Mesenchymal stem cell (in vitro differentiated cells and primary cell): ENCODE data around the gene CUX1.

ENCODE experiments used
- DNase-seq: peaks from one replicate; pipeline ENCODE4 v3.0.0-alpha.2; 2013
- H2AFZ ChIP-seq: one replicate; pipeline ENCODE4 v1.6.1; 2013; ENCODE audit warnings: low read depth, mild to moderate bottlenecking, control low read depth, inconsistent platforms, low read length, moderate library complexity
- H2AK5ac ChIP-seq: 2 replicates; pipeline ENCODE4 v1.6.1; 2013; ENCODE audit warnings: low read length, moderate library complexity, mild to moderate bottlenecking, inconsistent platforms; ENCODE audit not compliant: severe bottlenecking
- H2BK120ac ChIP-seq: one replicate; pipeline ENCODE4 v1.6.1; 2013; ENCODE audit warnings: low read depth, mild to moderate bottlenecking, inconsistent platforms, low read length, moderate library complexity
- H2BK12ac ChIP-seq, 2 experiments: one replicate each; pipeline ENCODE4 v1.6.1; 2013; ENCODE audit warnings: inconsistent platforms in 2 of 2, low read length in 2 of 2, mild to moderate bottlenecking in 2 of 2, moderate library complexity in 2 of 2, control low read depth in 1 of 2
- H2BK15ac ChIP-seq: one replicate; pipeline ENCODE4 v1.6.1; 2013; ENCODE audit warnings: mild to moderate bottlenecking, low read depth, inconsistent platforms; ENCODE audit not compliant: poor library complexity, severe bottlenecking
- H2BK5ac ChIP-seq: 2 replicates; pipeline ENCODE4 v1.6.1; 2013; ENCODE audit warnings: low read depth, mild to moderate bottlenecking, low read length, control low read depth, inconsistent platforms; ENCODE audit not compliant: poor library complexity, severe bottlenecking
- H3K14ac ChIP-seq, 2 experiments: one replicate each; pipeline ENCODE4 v1.6.1; 2013; ENCODE audit warnings: inconsistent platforms in 2 of 2, low read length in 2 of 2, control low read depth in 1 of 2, mild to moderate bottlenecking in 1 of 2, moderate library complexity in 1 of 2
- H3K18ac ChIP-seq, 2 experiments: one replicate each; pipeline ENCODE4 v1.6.1; 2013; ENCODE audit warnings: inconsistent platforms in 2 of 2, low read length in 2 of 2, control low read depth in 1 of 2, low read depth in 1 of 2, mild to moderate bottlenecking in 1 of 2
- H3K23ac ChIP-seq, 2 experiments: one replicate each; pipeline ENCODE4 v1.6.1; 2013; ENCODE audit warnings: inconsistent platforms in 2 of 2, low read length in 2 of 2, mild to moderate bottlenecking in 2 of 2, moderate library complexity in 2 of 2, control low read depth in 1 of 2
- H3K27ac ChIP-seq: 2 replicates; pipeline ENCODE4 v1.5.1; 2013; ENCODE audit warnings: mild to moderate bottlenecking, moderate library complexity, low read length, control low read depth, inconsistent platforms; ENCODE audit not compliant: poor library complexity, severe bottlenecking
- H3K27me3 ChIP-seq, 2 experiments: 2 replicates each; pipeline versions ENCODE4 v1.6.1 to v1.7.0; 2013; ENCODE audit warnings: low read length in 2 of 2, mild to moderate bottlenecking in 2 of 2, moderate library complexity in 2 of 2, control low read depth in 1 of 2, inconsistent platforms in 1 of 2; ENCODE audit not compliant: control insufficient read depth in 1 of 2, insufficient read depth in 1 of 2
- H3K36me3 ChIP-seq, 2 experiments: 2 replicates each; pipeline versions ENCODE4 v1.6.1 to v1.7.0; 2013; ENCODE audit warnings: low read length in 2 of 2, control low read depth in 1 of 2, inconsistent platforms in 1 of 2, low read depth in 1 of 2, mild to moderate bottlenecking in 1 of 2; ENCODE audit not compliant: insufficient read depth in 2 of 2, control insufficient read depth in 1 of 2
- H3K4ac ChIP-seq, 2 experiments: one replicate each; pipeline ENCODE4 v1.6.1; 2013; ENCODE audit warnings: inconsistent platforms in 2 of 2, low read length in 2 of 2, mild to moderate bottlenecking in 2 of 2, moderate library complexity in 2 of 2, control low read depth in 1 of 2, low read depth in 1 of 2
- H3K4me1 ChIP-seq: 2 replicates; pipeline ENCODE4 v1.6.1; 2013; ENCODE audit warnings: low read depth, low read length, control low read depth; ENCODE audit not compliant: control insufficient read depth, insufficient read depth
- H3K4me2 ChIP-seq: 2 replicates; pipeline ENCODE4 v1.6.1; 2013; ENCODE audit warnings: low read length, mild to moderate bottlenecking, inconsistent platforms; ENCODE audit not compliant: poor library complexity, severe bottlenecking
- H3K4me3 ChIP-seq, 2 experiments: 2 replicates each; pipeline versions ENCODE4 v1.5.1 to v1.7.0; 2013; ENCODE audit warnings: low read length in 2 of 2, mild to moderate bottlenecking in 2 of 2, control low read depth in 1 of 2, low read depth in 1 of 2; ENCODE audit not compliant: insufficient read depth in 1 of 2
- H3K79me1 ChIP-seq: replicated peaks from 2 replicates; pipeline ENCODE4 v1.6.1; 2013; ENCODE audit warnings: mild to moderate bottlenecking, control low read depth, low read length, inconsistent platforms; ENCODE audit not compliant: poor library complexity, severe bottlenecking
- H3K9ac ChIP-seq: 2 replicates; pipeline ENCODE4 v1.7.0; 2013; ENCODE audit warnings: mild to moderate bottlenecking, low read length, moderate library complexity
- H3K9me3 ChIP-seq: 2 replicates; pipeline ENCODE4 v1.7.0; 2013; ENCODE audit warnings: mild to moderate bottlenecking, low read length; ENCODE audit not compliant: control insufficient read depth
- H4K8ac ChIP-seq: one replicate; pipeline ENCODE4 v1.6.1; 2013; ENCODE audit warnings: inconsistent platforms, mild to moderate bottlenecking, low read length, moderate library complexity
- H4K91ac ChIP-seq: one replicate; pipeline ENCODE4 v1.6.1; 2013; ENCODE audit warnings: mild to moderate bottlenecking, low read length, inconsistent platforms
- WGBS: methylation state at CpG from one replicate; pipeline ENCODE4 v1.1.7; 2013; ENCODE audit warnings: mixed read lengths; 5-methylcytosine and 5-hydroxymethylcytosine counted together

Gene CUX1

GRCh38 chr7:102148799-102149198, 331.4 kb downstream of the CUX1 start:
- H2BK120ac ChIP-seq, result no peak overlapping the region
- no peak overlapping the region for H3K4me2 ChIP-seq
- no peak overlapping the region for H2BK12ac ChIP-seq
- H2AK5ac ChIP-seq, result no peak overlapping the region
- H3K36me3 ChIP-seq, result peaks cover 6 to 16% of the 10 kb centered on the region in 2 experiments
- H2BK15ac ChIP-seq, result no peak overlapping the region
- no peak overlapping the region for H3K23ac ChIP-seq
- no peak overlapping the region for H4K8ac ChIP-seq
- H3K27ac ChIP-seq, result no peak overlapping the region
- H2BK5ac ChIP-seq, result no peak overlapping the region
- H3K4me3 ChIP-seq, result no peak overlapping the region
- H3K79me1 ChIP-seq, result peaks cover 5% of the 10 kb centered on the region
- 99% methylated on average over 9 of the region's 9 CpGs for WGBS
- H3K18ac ChIP-seq, result no peak overlapping the region
- H2AFZ ChIP-seq, result no peak overlapping the region
- peaks cover 11% of the 10 kb centered on the region for H3K4me1 ChIP-seq
- no peak overlapping the region for H3K14ac ChIP-seq
- H3K27me3 ChIP-seq, result no peaks in the 10 kb centered on the region
- DNase-seq, result no peak
- H4K91ac ChIP-seq, result no peak overlapping the region
- no peak overlapping the region for H3K4ac ChIP-seq
- no peaks in the 10 kb centered on the region for H3K9me3 ChIP-seq
- no peak overlapping the region for H3K9ac ChIP-seq

DNA sequence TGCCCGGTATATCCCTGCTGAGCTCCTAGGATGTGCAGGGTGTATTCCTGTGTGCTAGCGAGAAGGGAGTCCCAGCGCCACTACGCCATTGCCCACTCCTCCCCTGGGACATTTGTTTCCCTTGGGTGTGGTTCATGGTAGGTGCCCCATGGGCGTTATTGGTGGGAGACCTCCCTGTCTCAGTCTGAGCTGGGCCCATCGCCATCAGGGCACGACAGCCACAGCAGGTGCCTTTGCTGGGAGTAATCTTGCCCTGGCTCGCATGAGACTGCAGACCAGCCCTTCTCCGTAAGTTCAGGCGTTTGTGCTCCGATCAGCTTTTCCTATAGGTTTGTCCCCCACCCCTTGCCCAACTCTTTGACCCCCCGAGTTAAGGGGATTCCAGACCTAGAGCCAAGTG, 332.0 kb downstream of the CUX1 start:
- H3K4me2 ChIP-seq, result no peak overlapping the region
- no peak overlapping the region for H3K4me3 ChIP-seq
- H2AK5ac ChIP-seq, result no peak overlapping the region
- peaks cover 11% of the 10 kb centered on the region for H3K4me1 ChIP-seq
- H2BK120ac ChIP-seq, result no peak overlapping the region
- WGBS, result 97% methylated on average over 11 of the region's 12 CpGs
- no peak overlapping the region for H4K8ac ChIP-seq
- no peak overlapping the region for H2BK12ac ChIP-seq
- H4K91ac ChIP-seq, result no peak overlapping the region
- no peak overlapping the region for H2BK15ac ChIP-seq
- no peak overlapping the region for H3K14ac ChIP-seq
- H3K4ac ChIP-seq, result no peak overlapping the region
- H3K79me1 ChIP-seq, result peaks cover 5% of the 10 kb centered on the region
- H3K23ac ChIP-seq, result no peak overlapping the region
- no peak overlapping the region for H3K9ac ChIP-seq
- H3K27me3 ChIP-seq, result no peaks in the 10 kb centered on the region
- DNase-seq, result no peak
- H2AFZ ChIP-seq, result no peak overlapping the region
- H3K27ac ChIP-seq, result no peak overlapping the region
- H3K18ac ChIP-seq, result no peak overlapping the region
- H3K36me3 ChIP-seq, result peaks cover 6 to 16% of the 10 kb centered on the region in 2 experiments
- H2BK5ac ChIP-seq, result no peak overlapping the region
- H3K9me3 ChIP-seq, result no peaks in the 10 kb centered on the region

DNA sequence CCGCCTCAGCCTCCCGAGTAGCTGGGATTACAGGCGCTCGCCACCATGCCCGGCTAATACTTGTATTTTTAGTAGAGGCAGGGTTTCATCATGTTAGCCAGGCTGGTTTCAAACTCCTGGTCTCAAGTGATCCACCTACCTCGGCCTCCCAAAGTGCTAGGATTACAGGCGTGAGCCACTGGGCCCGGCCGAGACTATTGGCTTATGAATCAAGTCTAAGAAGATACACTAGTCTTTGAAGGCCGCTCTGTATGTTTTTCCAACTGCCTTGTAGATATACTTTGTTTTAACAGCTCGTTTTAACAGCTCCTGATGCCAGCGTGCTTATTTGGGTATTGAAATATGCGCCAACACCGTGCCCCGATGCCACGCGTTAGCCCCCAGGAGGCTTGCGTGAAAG, 332.8 kb downstream of the CUX1 start:
- H3K18ac ChIP-seq, result no peak overlapping the region
- 98% methylated on average over 18 of the region's 18 CpGs for WGBS
- no peak overlapping the region for H3K9ac ChIP-seq
- DNase-seq, result no peak
- H4K91ac ChIP-seq, result no peak overlapping the region
- no peak overlapping the region for H3K23ac ChIP-seq
- H3K79me1 ChIP-seq, result peaks cover 5% of the 10 kb centered on the region
- H2AK5ac ChIP-seq, result no peak overlapping the region
- no peak overlapping the region for H3K4me3 ChIP-seq
- no peak overlapping the region for H2BK12ac ChIP-seq
- no peak overlapping the region for H3K14ac ChIP-seq
- H2BK15ac ChIP-seq, result no peak overlapping the region
- no peak overlapping the region for H4K8ac ChIP-seq
- no peaks in the 10 kb centered on the region for H3K9me3 ChIP-seq
- no peak overlapping the region for H2BK5ac ChIP-seq
- no peak overlapping the region for H3K4me2 ChIP-seq
- H3K36me3 ChIP-seq, result peaks cover 6 to 16% of the 10 kb centered on the region in 2 experiments
- no peak overlapping the region for H3K27ac ChIP-seq
- H3K27me3 ChIP-seq, result no peaks in the 10 kb centered on the region
- no peak overlapping the region for H3K4ac ChIP-seq
- H2BK120ac ChIP-seq, result no peak overlapping the region
- H2AFZ ChIP-seq, result no peak overlapping the region
- H3K4me1 ChIP-seq, result peaks cover 11% of the 10 kb centered on the region

DNA sequence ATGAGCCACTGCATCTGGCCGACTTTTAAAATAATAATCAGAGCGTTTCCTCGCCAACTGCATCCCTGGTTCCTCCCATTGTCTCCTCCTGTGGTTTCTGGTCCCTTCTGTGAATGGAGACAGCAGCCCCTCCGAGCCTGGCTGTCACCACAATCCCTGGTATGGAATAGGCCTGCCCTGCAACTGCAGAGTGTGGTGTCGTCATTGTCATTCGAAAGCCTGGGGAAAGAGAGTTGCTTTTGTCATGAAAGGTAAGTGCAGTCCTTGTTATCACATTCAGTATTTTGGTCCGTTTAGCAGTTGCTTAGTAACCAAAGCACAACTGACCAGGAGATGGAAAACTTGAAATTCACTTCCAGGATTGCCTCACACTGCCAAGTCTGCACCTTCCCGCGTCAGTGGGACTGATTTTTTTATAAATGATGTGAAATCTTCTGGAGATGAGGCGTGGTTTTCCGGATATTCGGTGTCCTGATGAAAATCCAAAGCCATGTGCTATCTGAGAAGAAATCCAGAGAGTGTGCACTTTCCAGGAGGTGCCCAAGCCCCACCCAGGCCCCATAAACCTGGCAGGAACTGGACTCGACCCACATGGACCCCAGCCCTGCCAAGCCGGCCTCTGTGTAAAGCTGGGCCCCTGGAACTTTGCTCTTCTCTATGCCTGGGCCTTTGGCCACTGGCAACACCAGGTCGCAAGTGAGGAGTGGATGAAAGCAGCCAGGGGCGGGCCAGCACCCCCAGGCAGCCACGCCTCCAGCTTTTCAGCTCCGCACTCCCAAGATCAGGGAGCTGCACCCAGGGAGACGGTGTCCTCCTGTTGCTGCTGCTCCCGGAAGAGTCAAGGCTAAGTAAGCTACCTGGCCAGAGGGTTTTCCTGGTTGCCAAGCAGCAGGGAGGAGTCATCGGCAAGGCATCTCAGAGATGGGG, 335.5 kb downstream of the CUX1 start:
- Histone ChIP-seq H3K14ac (no peak overlapping the region), H2BK120ac (no peak overlapping the region), H3K4me2 (no peak overlapping the region), H3K36me3 (peaks cover 6 to 14% of the 10 kb centered on the region in 2 experiments), H3K18ac (peak overlapping the region in 1 of 2 experiments; percentile 38), H3K4me1 (peaks cover 13% of the 10 kb centered on the region), H2BK15ac (no peak overlapping the region), H3K27me3 (no peaks in the 10 kb centered on the region), H2AK5ac (no peak overlapping the region), H4K8ac (no peak overlapping the region), H2BK5ac (no peak overlapping the region), H2BK12ac (no peak overlapping the region), H3K23ac (no peak overlapping the region), H3K9ac (no peak overlapping the region), H2AFZ (no peak overlapping the region), H3K9me3 (no peaks in the 10 kb centered on the region), H3K4me3 (no peak overlapping the region), H3K4ac (no peak overlapping the region), H4K91ac (peak overlapping the region; percentile 16), H3K79me1 (peaks cover 6% of the 10 kb centered on the region), H3K27ac (no peak overlapping the region)
- 77% methylated on average over 21 of the region's 21 CpGs for WGBS
- DNase-seq, result peak; percentile 93
